CD4-positive, alpha-beta T cell treated with Interleukin-4 for 4 hours (primary cell): ENCODE measurements around the gene SPTBN4.
A peak's percentile ranks its signal among the peaks of the same experiment; 100 is the strongest.

Experiments used
- DNase-seq: peaks from one replicate; pipeline ENCODE4 v3.0.0-alpha.2; 2020

The SPTBN4 gene

GRCh38 chr19:40567750-40568494 lies 101.1 kb downstream of the SPTBN4 start:
- DNase-seq, result no peak

GRCh38 chr19:40570313-40571004 lies 103.7 kb downstream of the SPTBN4 start:
- DNase-seq, result peak; percentile 98

GRCh38 chr19:40571005-40571318 lies 104.2 kb downstream of the SPTBN4 start:
- no peak for DNase-seq

GRCh38 chr19:40571831-40572495 lies 105.2 kb downstream of the SPTBN4 start:
- DNase-seq, result no peak

GRCh38 chr19:40575326-40575725 lies 108.5 kb downstream of the SPTBN4 start:
- no peak for DNase-seq

GRCh38 chr19:40576151-40576584 lies 109.4 kb downstream of the SPTBN4 start:
- peak; percentile 21 for DNase-seq

GRCh38 chr19:40576585-40577451 lies 110.0 kb downstream of the SPTBN4 start, which contains the start of gene SHKBP1:
Gene SHKBP1 (plus strand): TSS chr19:40576873. CDS start chr19:40576900, 27 bp downstream.
- DNase-seq, result peak; percentile 93

GRCh38 chr19:40578442-40578908 lies 111.7 kb downstream of the SPTBN4 start:
- no peak for DNase-seq

GRCh38 chr19:40580619-40581018 lies 113.8 kb downstream of the SPTBN4 start:
- DNase-seq, result no peak

- no peak for DNase-seq
Observed at GRCh38 chr19:40581531-40581930, 114.7 kb downstream of the SPTBN4 start.

- DNase-seq, result no peak
Observed at GRCh38 chr19:40582467-40582866, 115.7 kb downstream of the SPTBN4 start.

- no peak for DNase-seq
Observed at GRCh38 chr19:40583283-40583682, 116.5 kb downstream of the SPTBN4 start.

- DNase-seq, result no peak
Observed at GRCh38 chr19:40584007-40584406, 117.2 kb downstream of the SPTBN4 start.

- no peak for DNase-seq
Observed at GRCh38 chr19:40585241-40585981, 118.6 kb downstream of the SPTBN4 start.

- no peak for DNase-seq
Observed at GRCh38 chr19:40585982-40586422, 119.2 kb downstream of the SPTBN4 start.

- no peak for DNase-seq
Observed at GRCh38 chr19:40586611-40587010, 119.8 kb downstream of the SPTBN4 start.

- DNase-seq, result no peak
Observed at GRCh38 chr19:40588110-40588854, 121.5 kb downstream of the SPTBN4 start.

GRCh38 chr19:40588926-40589569 lies 122.2 kb downstream of the SPTBN4 start:
- no peak for DNase-seq

- no peak for DNase-seq
Observed at GRCh38 chr19:40589591-40590429, 123.0 kb downstream of the SPTBN4 start.
